Trophoblast cell (in vitro differentiated cells and primary cell): ENCODE results near the gene TMEM121B.

ENCODE experiments used
- DNase-seq, 2 donors: peaks; one replicate each; pipeline ENCODE4 v3.0.0-alpha.2; 2016
- H2AFZ ChIP-seq: 2 replicates; pipeline ENCODE4 v1.6.1; 2013; ENCODE audit warnings: low read length, moderate library complexity, mild to moderate bottlenecking; ENCODE audit not compliant: insufficient read depth, poor library complexity
- H2AK5ac ChIP-seq: 2 replicates; pipeline ENCODE4 v1.6.1; 2013; ENCODE audit warnings: mild to moderate bottlenecking, low read length
- H2BK120ac ChIP-seq: 2 replicates; pipeline ENCODE4 v1.6.1; 2013; ENCODE audit warnings: low read length, mild to moderate bottlenecking, moderate library complexity; ENCODE audit not compliant: insufficient read depth, poor library complexity
- H2BK12ac ChIP-seq: 2 replicates; pipeline ENCODE4 v1.6.1; 2013; ENCODE audit warnings: mild to moderate bottlenecking, low read length, moderate library complexity
- H2BK5ac ChIP-seq: 2 replicates; pipeline ENCODE4 v1.6.1; 2013; ENCODE audit warnings: low read length, low read depth, moderate library complexity, mild to moderate bottlenecking; ENCODE audit not compliant: poor library complexity
- H3K14ac ChIP-seq: 2 replicates; pipeline ENCODE4 v1.6.1; 2013; ENCODE audit warnings: mild to moderate bottlenecking, low read length
- H3K18ac ChIP-seq: 2 replicates; pipeline ENCODE4 v1.6.1; 2013; ENCODE audit warnings: mild to moderate bottlenecking, low read length
- H3K23ac ChIP-seq: 2 replicates; pipeline ENCODE4 v1.6.1; 2013; ENCODE audit warnings: low read length
- H3K27ac ChIP-seq: 2 replicates; pipeline ENCODE4 v1.5.1; 2013; ENCODE audit warnings: low read depth, mild to moderate bottlenecking, inconsistent platforms, low read length, moderate library complexity
- H3K27me3 ChIP-seq: 2 replicates; pipeline ENCODE4 v1.6.1; 2013; ENCODE audit warnings: inconsistent platforms, mild to moderate bottlenecking, low read length, moderate library complexity; ENCODE audit not compliant: insufficient read depth
- H3K36me3 ChIP-seq, 2 experiments: 1 replicate in 1 of 2; 2 replicates in 1 of 2; pipeline ENCODE4 v1.6.1; 2013; ENCODE audit warnings: low read length in 2 of 2, mild to moderate bottlenecking in 2 of 2, moderate library complexity in 1 of 2; ENCODE audit not compliant: insufficient read depth in 2 of 2, control insufficient read depth in 1 of 2
- H3K4ac ChIP-seq: 2 replicates; pipeline ENCODE4 v1.6.1; 2013; ENCODE audit warnings: low read depth, mild to moderate bottlenecking, low read length, moderate library complexity
- H3K4me1 ChIP-seq, 2 experiments: 1 replicate in 1 of 2; 2 replicates in 1 of 2; pipeline ENCODE4 v1.6.1; 2013; ENCODE audit warnings: low read length in 2 of 2, mild to moderate bottlenecking in 2 of 2, moderate library complexity in 1 of 2; ENCODE audit not compliant: insufficient read depth in 2 of 2, control insufficient read depth in 1 of 2
- H3K4me2 ChIP-seq: 2 replicates; pipeline ENCODE4 v1.6.1; 2013; ENCODE audit warnings: inconsistent platforms, mild to moderate bottlenecking, low read length, moderate library complexity
- H3K4me3 ChIP-seq: 2 replicates; pipeline ENCODE4 v1.5.1; 2013; ENCODE audit warnings: mild to moderate bottlenecking, low read depth, low read length, inconsistent platforms
- H3K79me1 ChIP-seq: one replicate; pipeline ENCODE4 v1.6.1; 2013; ENCODE audit warnings: low read length
- H3K79me2 ChIP-seq: 2 replicates; pipeline ENCODE4 v1.6.1; 2013; ENCODE audit warnings: low read length, mild to moderate bottlenecking; ENCODE audit not compliant: control insufficient read depth, insufficient read depth, poor library complexity
- H3K9ac ChIP-seq: 2 replicates; pipeline ENCODE4 v1.6.1; 2013; ENCODE audit warnings: mild to moderate bottlenecking, low read length
- H3K9me3 ChIP-seq: 2 replicates; pipeline ENCODE4 v1.6.1; 2013; ENCODE audit warnings: low read depth, mild to moderate bottlenecking, control low read depth, inconsistent platforms, low read length; ENCODE audit not compliant: insufficient read depth
- H4K12ac ChIP-seq: 2 replicates; pipeline ENCODE4 v1.6.1; 2013; ENCODE audit warnings: low read depth, mild to moderate bottlenecking, low read length, moderate library complexity
- H4K8ac ChIP-seq: 2 replicates; pipeline ENCODE4 v1.6.1; 2013; ENCODE audit warnings: low read depth, mild to moderate bottlenecking, low read length, moderate library complexity
- H4K91ac ChIP-seq: one replicate; pipeline ENCODE4 v1.6.1; 2013; ENCODE audit warnings: low read depth, mild to moderate bottlenecking, low read length, moderate library complexity
- WGBS: extraction: QIAGEN DNeasy Blood & Tissue Kit; methylation state at CpG from one replicate; pipeline ENCODE4 v1.1.7; 2013; ENCODE audit warnings: missing lambda C conversion rate; ENCODE audit not compliant: insufficient read length, insufficient coverage; ENCODE audit errors: extremely low coverage; 5-methylcytosine and 5-hydroxymethylcytosine counted together

TMEM121B gene

DNA sequence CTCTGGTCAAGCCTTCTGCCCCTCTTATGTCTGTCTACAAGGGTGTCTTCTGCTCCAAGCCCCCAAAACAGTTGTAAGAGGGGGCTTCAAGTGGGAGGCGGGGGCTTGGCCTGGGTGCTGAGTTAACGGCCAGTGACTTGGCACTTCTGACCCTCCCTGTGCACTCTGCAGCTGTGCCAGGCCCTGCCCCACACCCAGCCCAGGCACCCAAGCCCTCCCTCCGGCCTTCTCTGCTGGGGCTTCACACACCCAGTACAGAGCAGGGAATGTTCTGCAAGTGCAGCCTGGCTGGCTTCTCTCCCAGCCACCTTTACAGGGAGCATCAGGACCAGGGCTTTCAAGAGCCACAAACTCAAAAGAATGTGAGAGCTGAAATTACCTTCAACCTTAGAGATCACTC is 3.8 kb downstream of the TMEM121B start:
- no peaks in the 10 kb centered on the region for H3K79me2 ChIP-seq
- no peak overlapping the region for H4K12ac ChIP-seq
- H3K4me3 ChIP-seq, result no peak overlapping the region
- H2BK120ac ChIP-seq, result no peak overlapping the region
- no peak overlapping the region for H2BK5ac ChIP-seq
- no peak overlapping the region for H2AFZ ChIP-seq
- no peak overlapping the region for H3K18ac ChIP-seq
- no peak overlapping the region for H3K4me2 ChIP-seq
- H3K4ac ChIP-seq, result no peak overlapping the region
- no peak overlapping the region for H3K9ac ChIP-seq
- no peaks in the 10 kb centered on the region for H3K27me3 ChIP-seq
- no peak overlapping the region for H3K23ac ChIP-seq
- no peak for DNase-seq
- H2AK5ac ChIP-seq, result no peak overlapping the region
- no peak overlapping the region for H4K91ac ChIP-seq
- no peaks in the 10 kb centered on the region for H3K79me1 ChIP-seq
- no CpG with 5 or more reads among the region's 3 CpGs for WGBS
- H3K14ac ChIP-seq, result no peak overlapping the region
- H4K8ac ChIP-seq, result no peak overlapping the region
- H3K4me1 ChIP-seq, result peaks cover 5 to 8% of the 10 kb centered on the region in 2 experiments
- H3K9me3 ChIP-seq, result peaks cover 4% of the 10 kb centered on the region
- H3K36me3 ChIP-seq, result no peaks in the 10 kb centered on the region
- H3K27ac ChIP-seq, result no peak overlapping the region
- no peak overlapping the region for H2BK12ac ChIP-seq

DNA sequence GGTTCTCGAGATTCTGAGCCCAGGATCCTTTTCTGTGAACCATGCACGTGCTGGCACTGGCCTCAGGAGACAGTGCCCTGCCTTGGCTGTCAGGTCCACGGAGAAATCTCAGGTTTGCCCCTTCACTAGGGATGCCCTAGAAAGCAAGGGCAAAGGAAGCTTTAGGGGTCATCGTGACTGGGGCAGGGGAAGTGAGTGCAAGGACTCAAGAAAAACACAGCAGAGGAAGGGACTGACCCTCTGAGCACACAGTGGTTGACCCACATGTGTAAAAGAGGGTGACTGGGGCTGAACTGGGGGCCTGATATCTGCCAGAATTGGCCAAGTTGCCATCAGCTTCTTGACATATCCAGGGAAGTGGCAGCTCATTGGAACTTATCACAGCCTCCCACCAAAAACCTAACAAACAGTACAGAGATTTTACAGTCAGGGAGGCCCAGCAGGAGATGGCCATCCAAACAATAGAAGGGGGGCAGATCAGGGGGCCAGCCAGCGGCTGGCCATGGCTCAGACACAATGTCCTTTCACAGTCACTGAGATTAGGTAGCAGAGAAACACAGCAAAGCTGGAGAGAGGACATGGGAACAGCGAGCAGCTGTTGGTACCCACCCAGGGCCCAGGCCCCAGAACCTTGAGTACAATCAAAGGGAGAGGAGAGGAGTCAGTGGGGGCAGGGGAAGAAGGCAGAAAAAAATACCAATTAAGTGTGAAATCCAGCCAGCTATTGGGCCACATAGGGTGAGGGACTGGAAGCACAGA is 4.4 kb downstream of the TMEM121B start:
- Histone ChIP-seq H2BK120ac (no peak overlapping the region), H3K79me2 (no peaks in the 10 kb centered on the region), H3K23ac (no peak overlapping the region), H3K9me3 (peaks cover 4% of the 10 kb centered on the region), H3K36me3 (no peaks in the 10 kb centered on the region), H3K4me3 (no peak overlapping the region), H3K4ac (no peak overlapping the region), H3K18ac (no peak overlapping the region), H3K9ac (no peak overlapping the region), H4K91ac (no peak overlapping the region), H3K4me1 (peaks cover 5 to 7% of the 10 kb centered on the region in 2 experiments), H4K8ac (no peak overlapping the region), H3K79me1 (no peaks in the 10 kb centered on the region), H3K4me2 (no peak overlapping the region), H2AFZ (no peak overlapping the region), H2AK5ac (no peak overlapping the region), H3K27ac (no peak overlapping the region), H3K27me3 (no peaks in the 10 kb centered on the region), H3K14ac (no peak overlapping the region), H2BK12ac (no peak overlapping the region), H2BK5ac (no peak overlapping the region), H4K12ac (no peak overlapping the region)
- no CpG with 5 or more reads among the region's 6 CpGs for WGBS
- DNase-seq, result no peak

DNA sequence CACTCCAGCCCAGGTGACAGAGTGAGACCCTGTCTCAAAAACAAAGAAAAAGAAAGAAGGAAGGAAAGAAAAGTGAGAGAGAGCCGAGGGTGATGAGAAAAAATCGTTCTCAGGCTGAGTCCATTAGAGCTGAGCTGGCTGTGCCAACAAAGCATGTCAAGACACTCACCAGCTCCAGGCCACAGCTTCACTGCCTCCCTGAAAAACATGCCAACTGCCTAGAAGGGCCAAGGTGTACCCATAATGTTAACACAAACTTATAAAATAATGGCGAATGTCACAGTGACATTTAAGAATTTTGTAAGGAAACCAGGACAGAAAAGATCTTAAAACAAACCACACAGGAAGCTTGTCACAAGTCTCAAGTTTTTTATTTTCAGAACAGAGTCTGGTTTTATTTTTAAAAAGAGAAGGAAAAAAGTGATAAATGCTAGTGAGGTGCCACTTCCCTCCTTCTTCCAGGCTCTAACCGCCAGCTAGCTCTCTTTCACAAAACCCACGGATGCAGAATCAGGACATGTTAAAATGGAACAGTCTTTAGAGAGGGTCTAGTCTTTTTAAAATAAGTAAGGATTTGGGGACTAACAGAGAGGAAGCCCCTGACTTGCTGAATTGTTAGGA is 5.1 kb downstream of the TMEM121B start:
- Histone ChIP-seq H3K9me3 (peaks cover 6% of the 10 kb centered on the region), H3K79me2 (no peaks in the 10 kb centered on the region), H3K79me1 (no peaks in the 10 kb centered on the region), H3K23ac (no peak overlapping the region), H3K4ac (no peak overlapping the region), H4K12ac (no peak overlapping the region), H2BK120ac (no peak overlapping the region), H2AFZ (no peak overlapping the region), H3K27me3 (no peaks in the 10 kb centered on the region), H3K27ac (no peak overlapping the region), H3K4me3 (no peak overlapping the region), H2BK5ac (no peak overlapping the region), H3K18ac (no peak overlapping the region), H4K8ac (no peak overlapping the region), H3K9ac (no peak overlapping the region), H2AK5ac (no peak overlapping the region), H3K4me1 (peaks cover 0 to 2% of the 10 kb centered on the region in 2 experiments), H3K14ac (no peak overlapping the region), H4K91ac (no peak overlapping the region), H2BK12ac (no peak overlapping the region), H3K36me3 (no peaks in the 10 kb centered on the region), H3K4me2 (no peak overlapping the region)
- no peak for DNase-seq
- WGBS, result no CpG with 5 or more reads among the region's 5 CpGs

GRCh38 chr22:17115236-17115635 is 5.9 kb downstream of the TMEM121B start:
- no peak overlapping the region for H2BK120ac ChIP-seq
- H3K23ac ChIP-seq, result no peak overlapping the region
- H3K9ac ChIP-seq, result no peak overlapping the region
- H3K4ac ChIP-seq, result no peak overlapping the region
- no peak overlapping the region for H3K4me2 ChIP-seq
- H2BK5ac ChIP-seq, result no peak overlapping the region
- peaks cover 7% of the 10 kb centered on the region for H3K9me3 ChIP-seq
- H2BK12ac ChIP-seq, result no peak overlapping the region
- H3K27ac ChIP-seq, result no peak overlapping the region
- no peak overlapping the region for H4K91ac ChIP-seq
- H4K8ac ChIP-seq, result no peak overlapping the region
- no peak overlapping the region for H3K14ac ChIP-seq
- WGBS, result no CpG with 5 or more reads among the region's 4 CpGs
- no peak overlapping the region for H2AFZ ChIP-seq
- no peak overlapping the region for H2AK5ac ChIP-seq
- H3K36me3 ChIP-seq, result no peaks in the 10 kb centered on the region
- no peak overlapping the region for H3K4me3 ChIP-seq
- no peaks in the 10 kb centered on the region for H3K79me1 ChIP-seq
- DNase-seq, result no peak
- no peaks in the 10 kb centered on the region for H3K79me2 ChIP-seq
- H3K18ac ChIP-seq, result no peak overlapping the region
- no peaks in the 10 kb centered on the region for H3K27me3 ChIP-seq
- H4K12ac ChIP-seq, result no peak overlapping the region
- H3K4me1 ChIP-seq, result peaks cover 0 to 2% of the 10 kb centered on the region in 2 experiments
